Stimulated activated CD4-positive, alpha-beta T cell treated with anti-CD3 and anti-CD28 coated beads, Interleukin-15, amount 100 ng/mL, for 1 hour (primary cell): ENCODE data around the gene NTF3.
"Not testable (repeated sequence)": the region's sequence is repeated elsewhere in the genome, so short reads cannot be mapped to it uniquely, and the experiment has no call there.

ENCODE experiments used
- DNase-seq, 2 donors: peaks; one replicate each; pipeline ENCODE4 v3.0.0-alpha.2; 2020; ENCODE audit warnings: low read depth in 1 of 2, low spot score in 1 of 2

NTF3 gene

GRCh38 chr12:5525783-5526367 lies 94.0 kb downstream of the NTF3 start:
- DNase-seq, result no peak

DNA sequence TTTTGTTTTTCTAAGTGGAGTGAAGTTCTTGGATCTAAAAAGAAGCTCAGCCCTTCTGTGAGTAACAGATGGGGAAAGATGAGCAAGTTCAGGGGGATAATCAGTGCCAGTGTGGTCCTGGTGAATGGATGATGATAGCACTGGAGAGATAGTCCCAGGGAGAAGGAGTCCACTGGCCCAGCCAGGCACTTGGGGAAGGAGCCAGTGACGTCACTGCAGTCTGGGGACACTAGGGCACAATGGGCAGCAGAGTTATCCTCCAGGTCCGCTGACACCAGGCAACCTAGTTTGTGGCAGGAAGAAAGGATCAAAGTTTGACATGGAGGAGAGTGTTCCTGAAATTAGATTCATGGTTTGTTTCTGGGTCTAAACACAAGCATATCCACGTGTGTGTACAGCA lies 101.5 kb downstream of the NTF3 start:
- no peak for DNase-seq

GRCh38 chr12:5534426-5535199 lies 102.7 kb downstream of the NTF3 start:
- no peak for DNase-seq

DNA sequence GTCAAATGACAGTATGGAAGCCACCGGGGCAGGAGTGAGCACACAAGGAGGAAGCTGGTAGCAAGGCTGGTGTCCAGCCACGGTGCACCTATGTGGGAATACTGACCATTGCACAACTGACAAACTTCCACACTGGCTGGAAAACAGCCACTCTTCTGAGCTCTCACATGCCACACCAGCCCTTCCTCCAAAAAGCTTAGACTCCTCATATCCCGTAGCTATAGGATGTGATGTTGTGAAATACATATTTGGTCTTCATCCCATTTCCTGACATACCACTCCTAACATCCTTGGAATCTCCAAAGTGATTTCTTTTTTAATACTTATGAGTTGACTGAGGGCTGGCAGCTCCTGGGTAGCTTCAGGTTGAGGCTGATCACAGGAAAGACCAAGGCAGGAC lies 103.6 kb downstream of the NTF3 start:
- no peak for DNase-seq

DNA sequence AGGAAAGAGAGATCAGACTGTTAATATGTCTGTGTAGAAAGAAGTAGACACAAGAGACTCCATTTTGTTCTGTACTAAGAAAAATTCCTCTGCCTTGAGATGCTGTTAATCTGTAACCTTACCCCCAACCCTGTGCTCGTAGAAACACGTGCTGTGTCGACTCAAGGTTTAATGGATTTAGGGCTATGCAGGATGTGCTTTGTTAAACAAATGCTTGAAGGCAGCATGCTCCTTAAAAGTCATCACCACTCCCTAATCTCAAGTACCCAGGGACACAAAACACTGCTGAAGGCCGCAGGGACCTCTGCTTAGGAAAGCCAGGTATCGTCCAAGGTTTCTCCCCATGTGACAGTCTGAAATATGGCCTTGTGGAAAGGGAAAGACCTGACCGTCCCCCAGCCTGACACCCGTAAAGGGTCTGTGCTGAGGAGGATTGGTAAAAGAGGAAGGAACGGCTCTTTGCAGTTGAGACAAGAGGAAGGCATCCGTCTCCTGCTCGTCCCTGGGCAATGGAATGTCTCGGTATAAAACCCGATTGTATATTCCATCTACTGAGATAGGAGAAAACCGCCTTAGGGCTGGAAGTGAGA lies 105.2 kb downstream of the NTF3 start:
- not testable (repeated sequence) for DNase-seq

DNA sequence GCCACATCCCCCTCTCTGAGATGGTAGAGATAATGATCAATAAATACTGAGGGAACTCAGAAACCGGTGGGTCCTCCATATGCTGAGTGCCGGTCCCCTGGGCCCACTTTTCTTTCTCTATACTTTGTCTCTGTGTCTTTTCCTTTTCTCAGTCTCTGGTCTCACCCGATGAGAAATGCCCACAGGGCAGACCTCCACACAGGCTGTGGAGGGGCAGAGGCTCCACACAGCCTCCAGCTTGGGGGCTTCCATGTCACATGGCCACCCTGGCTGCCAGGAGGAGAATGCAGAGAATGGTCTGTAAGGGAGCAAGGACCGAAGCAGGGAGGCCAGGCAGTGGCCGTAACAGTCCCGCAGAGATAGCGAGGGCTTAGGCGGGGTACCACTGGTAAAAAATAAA lies 105.9 kb downstream of the NTF3 start:
- DNase-seq, result no peak
